NCI-H69 (cell line): ENCODE measurements around the gene ARPC2.
A peak's percentile ranks its signal among the peaks of the same experiment; 100 is the strongest.
"Not testable (repeated sequence)": the region's sequence is repeated elsewhere in the genome, so short reads cannot be mapped to it uniquely, and the experiment has no call there.

ENCODE experiments used
- DNase-seq: peaks from one replicate; lab custom pipeline; 2025; lab: John Stamatoyannopoulos, UW

ARPC2 gene

DNA sequence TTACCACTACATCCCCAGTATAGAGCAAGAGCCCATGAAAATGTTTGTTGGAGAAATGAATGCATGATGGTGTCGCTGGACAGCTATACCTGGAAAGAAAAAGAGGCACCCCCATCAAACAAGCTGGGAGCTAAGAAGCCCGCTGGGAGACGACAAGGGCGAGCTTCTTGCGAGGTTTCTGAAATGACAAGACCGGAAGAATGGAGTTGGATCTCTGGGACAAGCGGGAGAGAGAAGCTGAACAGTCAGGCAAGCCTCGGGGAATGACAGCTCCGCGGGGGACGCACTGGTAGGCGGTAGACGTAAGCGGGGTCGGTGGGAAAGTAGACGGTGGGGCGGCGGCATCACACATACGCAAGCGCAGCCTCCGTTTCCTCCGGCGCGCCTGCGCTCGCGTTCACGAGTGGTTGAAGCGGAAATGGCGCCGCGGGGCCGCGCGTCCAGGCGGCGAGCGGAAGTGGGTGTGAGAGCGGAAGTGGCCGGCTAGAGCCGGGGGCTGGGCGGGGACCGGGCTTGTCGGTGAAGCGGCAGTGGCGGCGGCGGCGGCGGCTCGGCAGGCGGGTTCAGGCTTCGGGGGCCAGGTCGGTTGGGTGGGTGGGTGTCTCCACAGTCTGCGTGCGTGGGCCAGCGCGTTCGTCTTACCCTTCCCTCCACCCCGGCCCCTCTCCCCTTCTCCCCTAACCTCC lies at the start of gene ARPC2:
ARPC2 (plus strand) TSS at position 516 of the 686 bp plus-strand sequence. CDS start 282 bp downstream, outside the sequence.
- peak; percentile 94 for DNase-seq

DNA sequence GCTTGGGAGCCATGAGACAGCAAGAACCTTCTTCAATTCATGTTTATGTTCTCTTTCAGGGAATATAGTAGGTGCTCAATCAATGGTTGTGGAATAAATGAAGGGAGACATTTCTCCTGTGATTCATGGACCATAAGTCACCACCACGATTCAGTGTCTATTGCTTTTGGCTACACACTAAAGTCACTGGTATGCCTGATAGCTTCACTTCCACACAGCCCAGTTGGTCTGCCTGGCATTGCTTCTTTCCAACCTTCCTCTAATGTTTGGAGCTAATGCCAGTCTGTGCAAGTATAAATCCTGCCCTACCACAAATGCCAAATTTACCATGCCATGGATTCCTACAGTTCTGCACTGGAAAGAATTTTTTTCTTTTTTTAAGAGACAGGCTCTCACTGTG lies 49.0 kb upstream of the ARPC2 start:
- no peak for DNase-seq

DNA sequence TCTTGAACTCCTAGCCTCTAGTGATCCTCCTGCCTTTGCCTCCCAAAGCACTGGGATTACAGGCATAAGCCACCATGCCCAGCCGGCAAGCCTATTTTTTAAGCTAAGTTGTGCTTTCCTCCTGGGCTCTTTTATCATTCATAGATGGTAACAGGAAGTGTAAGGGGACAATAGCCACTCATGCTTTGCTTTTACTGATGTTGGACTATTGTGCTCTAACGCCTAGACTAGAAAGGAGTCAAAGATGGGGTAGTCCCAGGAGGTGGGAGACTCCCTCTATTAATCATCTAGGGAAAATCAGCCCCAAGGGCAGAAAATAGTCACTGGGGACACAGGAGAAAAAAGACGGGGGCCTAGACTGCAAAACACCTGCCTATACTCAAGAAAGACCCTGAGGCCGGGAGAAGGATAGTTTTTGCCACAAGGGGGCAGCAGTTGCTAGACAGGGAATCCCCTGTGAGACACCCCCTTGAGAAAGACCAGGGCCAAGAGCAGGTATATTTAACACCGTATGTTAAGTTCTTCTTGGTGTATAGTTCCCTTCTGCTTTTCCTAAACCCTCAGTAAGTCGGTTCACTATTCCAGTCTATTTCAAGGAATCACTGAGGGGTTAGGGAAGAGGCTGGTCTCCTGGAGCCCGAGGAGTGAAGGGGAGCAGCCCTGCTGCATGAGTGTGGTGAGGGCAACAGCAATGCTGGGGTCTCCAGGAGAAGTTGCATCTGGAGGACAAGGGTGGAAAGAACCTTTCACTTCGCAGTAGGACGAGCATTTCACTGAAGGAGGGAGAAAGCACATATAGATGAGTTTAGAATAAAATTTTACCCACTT lies 48.1 kb upstream of the ARPC2 start:
- DNase-seq = peak; percentile 30

DNA sequence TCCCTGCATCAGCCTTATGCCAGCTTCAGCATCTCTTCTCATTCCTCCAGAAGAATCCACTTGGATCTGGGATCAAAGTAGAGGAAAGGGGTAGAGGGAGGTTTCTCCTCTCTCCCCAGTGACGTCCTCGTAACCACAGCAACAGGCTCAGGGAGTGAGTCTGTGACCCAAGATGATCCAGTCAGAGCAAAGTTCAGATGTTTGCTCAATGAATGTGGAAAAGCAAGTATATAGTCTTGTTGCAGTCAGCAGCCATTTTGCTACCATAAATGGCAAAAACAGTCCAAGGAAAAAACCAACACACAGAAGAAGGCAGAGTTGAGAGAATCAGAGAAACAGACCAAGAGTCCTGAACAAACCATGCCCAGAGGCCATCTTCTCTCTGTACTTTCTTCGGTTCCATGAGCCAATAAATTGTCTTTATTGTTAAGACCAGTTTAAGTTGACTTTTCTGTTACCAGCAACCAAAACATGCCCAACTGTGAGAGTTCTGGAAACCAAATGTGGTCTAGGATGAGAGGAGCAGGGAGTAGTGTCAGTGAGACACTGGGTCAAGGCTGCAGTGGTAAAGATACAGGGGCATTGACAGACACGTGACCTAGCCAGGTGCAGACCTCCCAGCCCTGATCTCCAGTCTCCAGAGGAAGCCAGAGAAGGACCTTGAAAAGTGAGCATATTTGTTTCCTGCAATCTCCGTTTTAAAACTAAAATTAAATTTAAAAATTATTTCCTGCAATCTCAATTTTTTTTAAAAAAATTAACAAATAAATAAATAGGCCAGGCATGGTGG lies 47.0 kb upstream of the ARPC2 start:
- DNase-seq = no peak

DNA sequence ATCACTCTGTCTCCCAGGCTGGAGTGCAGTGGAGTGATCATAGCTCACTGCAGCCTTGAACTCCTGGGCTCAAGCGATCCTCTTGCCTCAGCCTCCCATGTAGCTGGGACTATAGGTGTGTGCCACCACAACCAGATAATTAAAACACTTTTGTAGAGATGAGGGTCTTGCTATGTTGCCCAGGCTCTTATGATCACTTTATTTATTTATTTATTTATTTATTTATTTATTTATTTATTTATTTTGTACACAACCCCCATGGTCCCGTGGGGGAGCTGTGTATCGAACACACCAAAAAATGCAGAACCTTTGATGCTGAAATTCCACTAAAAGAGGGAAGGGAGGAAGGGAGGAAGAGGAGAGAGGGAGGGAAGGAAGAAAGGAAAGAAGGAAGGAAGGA lies 45.2 kb upstream of the ARPC2 start:
- DNase-seq = not testable (repeated sequence)

DNA sequence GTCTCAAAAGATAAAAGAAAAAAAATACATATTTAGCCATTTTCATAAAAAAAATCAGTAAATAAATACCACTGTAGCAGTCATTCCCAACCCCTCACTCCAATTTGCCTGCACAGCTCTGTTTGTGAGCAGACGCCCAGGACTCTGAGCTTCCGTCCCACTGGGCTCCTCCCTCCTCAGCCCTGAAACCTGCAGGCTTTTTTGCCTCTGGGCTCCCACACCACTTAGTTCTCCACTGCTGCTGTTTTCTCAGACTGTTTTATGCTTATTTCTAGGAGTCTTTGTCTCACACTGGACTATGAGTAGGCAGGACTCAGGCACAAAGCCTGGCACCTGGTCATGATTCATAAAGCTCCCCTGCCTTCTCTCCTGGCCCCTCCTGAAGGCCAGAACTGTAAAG lies 44.1 kb upstream of the ARPC2 start:
- no peak for DNase-seq

DNA sequence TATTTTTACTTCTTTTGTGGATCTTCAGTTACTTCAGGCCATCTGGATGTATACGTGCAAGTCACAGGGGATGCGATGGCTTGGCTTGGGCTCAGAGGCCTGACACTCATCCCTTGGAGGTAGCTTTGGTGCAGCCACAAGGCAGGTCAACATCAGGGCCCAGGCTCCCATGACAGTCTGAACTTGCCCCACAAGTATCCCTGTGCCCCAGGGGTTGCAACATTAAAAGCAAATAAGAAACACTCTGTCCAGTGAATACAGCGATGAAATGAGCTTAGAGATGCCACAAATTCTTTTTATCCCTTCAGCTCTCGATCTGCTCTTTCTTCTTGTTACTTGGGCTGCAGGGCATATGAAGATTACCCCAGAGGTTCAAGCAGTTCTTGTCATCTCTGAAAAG lies 37.2 kb upstream of the ARPC2 start:
- no peak for DNase-seq

DNA sequence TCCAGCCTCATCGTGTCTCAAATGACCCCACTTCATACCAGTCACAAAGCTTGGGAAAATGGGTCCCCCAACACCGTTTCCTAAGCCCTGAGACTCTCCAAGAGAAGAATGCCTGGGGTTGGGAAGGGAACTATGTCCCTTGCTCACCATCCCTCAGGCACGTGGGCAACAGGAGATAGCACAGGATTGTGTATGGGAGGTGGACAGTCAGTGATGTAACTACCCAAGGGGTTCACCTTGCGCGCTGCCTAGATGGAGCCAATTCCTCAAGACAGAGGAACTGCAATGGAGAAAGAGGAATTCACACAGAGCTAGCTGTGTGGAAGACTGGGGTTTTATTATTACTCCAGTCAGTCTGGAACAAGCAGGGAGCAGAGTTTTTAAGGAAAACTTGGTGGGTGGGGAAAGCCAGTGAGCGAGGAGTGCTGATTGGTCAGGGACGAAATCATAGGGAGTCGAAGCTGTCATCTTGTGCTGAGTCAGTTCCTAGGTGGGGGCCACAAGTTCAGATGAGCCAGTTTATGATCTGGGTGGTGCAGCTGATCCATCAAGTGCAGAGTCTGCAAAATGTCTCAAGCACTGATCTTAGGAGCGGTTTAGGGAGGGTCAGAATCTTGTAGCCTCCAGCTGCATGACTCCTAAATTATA lies 36.4 kb upstream of the ARPC2 start:
- no peak for DNase-seq

DNA sequence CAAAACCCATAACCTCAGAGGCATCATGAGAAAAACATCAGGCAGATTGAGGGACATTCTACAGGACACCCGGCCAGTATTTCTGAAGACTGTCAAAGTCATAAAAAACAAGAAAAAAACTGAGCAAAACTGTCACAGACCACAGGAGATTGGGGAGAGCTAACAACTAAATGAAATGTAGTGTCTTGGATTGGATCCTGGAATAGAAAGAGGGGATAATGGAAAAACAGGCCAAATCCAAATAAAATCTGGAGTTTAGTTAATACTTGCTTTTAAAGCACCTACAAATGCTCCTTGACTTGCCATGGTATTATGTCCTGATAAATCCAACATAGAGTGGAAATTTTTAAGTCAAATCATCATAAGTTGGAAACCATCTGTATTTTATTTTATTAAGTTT lies 32.7 kb upstream of the ARPC2 start:
- no peak for DNase-seq

DNA sequence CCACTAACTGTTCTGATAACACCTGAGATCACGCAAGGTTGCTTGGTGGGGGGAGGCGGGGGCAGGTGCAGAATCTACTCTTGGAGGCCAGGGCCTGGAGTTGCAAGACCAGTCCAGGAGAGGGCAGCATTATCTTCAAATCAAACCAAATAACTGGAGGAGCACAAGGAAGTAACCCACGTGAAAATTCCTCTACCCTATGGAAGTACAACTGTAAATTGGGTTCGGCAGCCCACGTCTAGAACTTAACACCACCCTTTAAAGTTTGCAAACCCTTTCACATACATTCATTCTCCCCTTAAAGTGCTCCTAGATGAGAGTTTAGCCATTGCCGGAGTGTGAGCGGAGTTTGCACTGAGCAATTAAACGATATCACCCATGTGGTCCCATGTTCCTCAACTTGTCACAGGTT lies 30.6 kb upstream of the ARPC2 start:
- peak; percentile 55 for DNase-seq

DNA sequence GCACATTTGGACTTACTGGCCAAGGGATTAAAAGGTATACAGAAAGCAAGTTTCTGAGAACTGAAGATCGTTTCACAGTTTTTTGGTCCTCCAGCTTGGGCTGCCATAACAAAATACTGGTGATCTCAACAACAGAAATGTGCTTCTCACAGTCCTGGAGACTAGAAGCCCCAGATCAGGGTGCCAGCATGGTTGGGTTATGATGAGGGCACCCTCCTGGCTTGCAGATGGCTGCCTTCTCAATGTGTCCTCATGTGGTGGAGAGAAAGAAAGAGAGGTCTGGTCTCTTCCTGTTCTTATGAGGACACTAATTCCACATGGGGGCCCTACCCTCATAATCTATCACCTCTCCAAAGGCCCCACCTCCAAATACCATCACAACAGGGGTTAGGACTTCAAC lies 30.1 kb upstream of the ARPC2 start:
- DNase-seq = no peak

DNA sequence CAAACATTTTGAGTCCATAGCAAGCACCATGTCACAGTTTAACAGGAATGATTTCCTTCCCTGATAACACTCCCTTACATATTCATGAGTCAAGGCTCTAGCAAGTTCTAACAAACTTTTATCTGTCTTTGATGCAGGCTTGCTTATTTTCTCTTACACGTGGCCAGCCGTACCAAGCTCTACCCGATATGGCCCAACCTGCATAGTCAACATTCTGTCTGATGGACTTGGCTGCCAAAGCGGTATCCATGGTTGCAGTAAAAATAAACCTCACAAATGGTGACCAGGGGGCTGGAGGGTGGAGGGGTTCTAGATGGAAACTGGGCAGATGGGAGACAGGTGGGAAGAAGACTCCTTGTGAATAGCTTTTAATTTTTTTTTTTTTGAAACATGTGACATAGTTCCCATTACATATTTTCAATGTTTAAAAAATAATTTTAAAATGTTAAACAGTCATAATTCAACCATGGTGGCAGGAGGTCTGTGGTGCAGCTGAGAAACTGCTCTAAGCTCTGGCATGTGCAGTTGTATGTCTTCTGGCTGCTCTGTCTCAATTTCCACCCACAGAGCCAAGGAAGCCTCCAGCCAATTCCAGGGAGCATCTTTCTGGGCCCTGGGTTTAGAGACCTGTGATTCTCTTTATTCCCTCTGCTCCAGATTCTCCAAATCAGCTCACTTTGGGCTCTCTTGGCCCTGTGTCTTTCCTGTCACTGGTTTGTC lies 29.5 kb upstream of the ARPC2 start:
- DNase-seq = no peak

DNA sequence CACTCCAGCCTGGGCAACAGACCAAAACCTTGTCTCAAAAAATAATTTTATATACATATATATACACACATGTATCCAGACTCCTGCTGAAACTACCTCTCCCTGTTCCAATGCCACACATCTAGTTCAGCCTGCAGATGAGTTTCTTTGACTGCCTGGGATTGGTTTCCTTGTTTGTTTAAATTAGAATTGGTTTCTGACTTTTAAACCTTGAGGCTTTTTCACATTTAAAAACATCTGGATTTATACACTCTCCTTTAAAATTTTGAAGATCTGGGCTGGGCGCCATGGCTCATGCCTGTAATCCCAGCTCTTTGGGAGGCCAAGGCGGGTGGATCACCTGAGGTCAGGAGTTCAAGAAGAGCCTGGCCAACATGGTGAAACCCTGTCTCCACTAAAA lies 28.5 kb upstream of the ARPC2 start:
- no peak for DNase-seq

DNA sequence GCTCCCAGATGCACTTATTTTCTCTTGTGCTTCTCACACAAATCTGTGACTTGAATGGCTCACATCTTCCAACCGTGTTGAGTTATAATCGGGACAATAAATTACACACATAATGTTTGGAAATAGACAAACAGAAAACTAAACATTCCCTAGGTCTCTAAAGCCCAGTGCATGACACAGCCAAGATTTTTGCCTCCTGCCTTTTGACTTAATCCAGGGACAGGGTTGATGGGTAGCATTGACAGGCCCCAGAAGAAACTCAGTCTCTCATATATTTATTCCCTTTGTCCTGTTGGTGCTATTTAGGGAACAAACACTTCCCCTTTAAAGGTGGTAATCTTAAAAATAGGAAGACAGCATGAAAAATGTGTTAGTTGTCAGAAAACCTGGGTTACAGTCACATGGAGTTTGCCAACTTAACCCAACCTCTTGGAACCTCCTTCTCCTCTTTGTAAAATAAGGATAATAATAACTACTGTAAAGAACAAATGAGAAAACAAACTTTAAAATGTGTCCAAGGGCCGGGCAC lies 24.0 kb upstream of the ARPC2 start:
- no peak for DNase-seq

DNA sequence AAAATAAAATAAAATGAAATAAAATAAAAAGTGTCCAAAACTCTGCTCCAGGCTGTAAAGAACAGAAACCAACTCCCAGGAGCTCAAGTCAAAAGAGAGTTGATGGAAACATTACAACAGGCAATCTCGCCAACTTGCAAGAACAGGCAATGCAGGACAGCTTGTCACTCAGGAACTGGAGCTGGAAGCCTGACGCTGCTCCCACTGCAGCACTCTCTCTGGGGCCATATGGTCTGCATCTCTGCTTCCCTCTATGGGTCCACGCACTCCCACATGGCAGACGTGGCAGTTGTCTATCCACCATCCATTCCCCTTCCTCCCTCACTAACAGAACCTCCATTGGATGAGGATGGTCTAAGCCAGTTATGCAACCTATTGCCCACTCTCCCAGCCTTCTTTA lies 23.3 kb upstream of the ARPC2 start:
- no peak for DNase-seq

DNA sequence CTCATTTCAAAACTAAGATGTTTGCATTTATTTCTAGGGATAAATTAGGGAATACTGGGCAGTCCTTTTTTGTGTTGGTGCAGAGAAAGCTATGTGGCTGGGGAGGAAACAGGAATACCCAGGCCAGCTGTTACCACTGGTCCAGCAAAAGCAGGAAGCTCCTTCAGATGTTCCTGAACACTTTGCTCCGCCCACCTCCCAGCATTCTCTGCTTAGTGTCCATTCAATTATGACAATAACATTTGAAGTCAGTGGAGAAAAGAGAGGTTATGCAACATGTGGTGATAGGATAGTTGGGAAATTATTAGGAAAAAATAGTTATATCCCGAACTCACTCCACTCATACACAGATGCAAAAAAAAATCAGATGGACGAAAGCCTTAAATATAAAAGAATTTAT lies 22.1 kb upstream of the ARPC2 start:
- no peak for DNase-seq

DNA sequence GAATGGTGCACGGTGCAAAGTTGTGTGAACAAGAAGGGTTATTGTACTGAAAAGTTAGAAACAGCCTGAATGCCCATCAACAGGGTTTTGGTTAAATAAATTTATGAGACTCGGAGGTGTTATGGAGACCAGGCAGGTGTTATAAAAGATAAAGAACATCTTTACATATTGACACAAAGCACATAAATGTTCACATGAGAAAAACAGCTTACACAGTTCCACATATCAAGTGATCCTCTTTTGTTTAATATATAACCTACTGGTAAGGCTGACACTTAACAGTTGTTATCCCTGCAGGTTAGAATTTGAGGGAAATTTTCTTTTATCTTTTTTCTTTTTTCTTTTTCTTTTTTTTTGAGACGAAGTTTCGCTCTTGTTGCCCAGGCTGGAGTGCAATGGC lies 20.0 kb upstream of the ARPC2 start:
- DNase-seq = no peak

DNA sequence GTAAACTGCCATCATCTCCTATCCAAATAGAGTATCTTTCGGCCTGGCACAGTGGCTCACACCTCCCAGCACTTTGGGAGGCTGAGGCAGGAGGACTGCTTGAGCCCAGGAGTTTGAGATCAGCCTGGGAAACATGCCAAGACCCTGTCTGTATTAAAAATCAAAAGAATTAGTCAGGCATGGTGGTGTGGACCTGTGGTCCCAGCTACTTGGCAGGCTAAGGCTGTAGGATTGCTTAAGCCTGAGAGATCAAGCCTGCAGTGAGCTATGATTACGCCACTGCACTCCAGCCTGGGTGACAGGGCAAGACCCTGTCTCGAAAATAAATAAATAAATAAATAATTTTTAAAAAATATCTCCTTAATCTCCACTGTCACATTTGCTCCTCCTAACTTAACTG lies 14.7 kb upstream of the ARPC2 start:
- no peak for DNase-seq

DNA sequence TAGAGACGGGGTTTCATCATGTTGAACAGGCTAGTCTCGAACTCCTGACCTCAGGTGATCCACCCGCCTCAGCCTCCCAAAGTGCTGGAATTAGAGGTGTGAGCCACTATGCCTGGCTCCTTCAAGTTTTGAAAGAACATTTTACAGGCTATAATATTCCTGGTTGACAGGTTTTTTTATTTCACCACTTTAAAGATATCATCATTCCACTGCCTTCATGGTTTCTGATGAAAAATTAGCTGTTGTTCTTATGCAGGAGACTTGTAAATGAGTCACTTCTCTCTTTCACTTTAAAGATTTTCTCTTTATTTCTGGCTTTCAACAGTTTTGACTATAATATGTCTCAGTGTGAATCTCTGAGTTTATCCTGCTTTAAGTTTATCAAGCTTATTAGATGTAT lies 7.9 kb upstream of the ARPC2 start:
- no peak for DNase-seq

DNA sequence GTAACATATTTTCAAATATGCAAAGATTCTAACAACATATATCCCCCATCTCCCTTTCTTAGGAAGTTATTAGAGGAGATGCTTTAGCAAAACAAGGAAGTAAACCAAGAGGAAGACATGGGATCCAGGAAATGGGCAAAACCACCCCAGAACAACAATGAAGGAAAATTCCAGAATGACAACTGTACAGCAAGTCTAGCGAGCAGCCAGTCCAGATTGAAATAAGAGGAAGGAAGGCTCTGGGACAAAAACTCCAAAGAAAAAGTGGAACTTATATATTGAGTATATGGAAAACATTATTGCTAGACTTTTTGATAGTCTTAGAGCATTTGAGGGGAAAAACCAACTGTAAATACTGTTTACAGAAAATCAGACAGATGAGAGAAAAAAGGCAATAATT lies 2.9 kb upstream of the ARPC2 start:
- DNase-seq = no peak

DNA sequence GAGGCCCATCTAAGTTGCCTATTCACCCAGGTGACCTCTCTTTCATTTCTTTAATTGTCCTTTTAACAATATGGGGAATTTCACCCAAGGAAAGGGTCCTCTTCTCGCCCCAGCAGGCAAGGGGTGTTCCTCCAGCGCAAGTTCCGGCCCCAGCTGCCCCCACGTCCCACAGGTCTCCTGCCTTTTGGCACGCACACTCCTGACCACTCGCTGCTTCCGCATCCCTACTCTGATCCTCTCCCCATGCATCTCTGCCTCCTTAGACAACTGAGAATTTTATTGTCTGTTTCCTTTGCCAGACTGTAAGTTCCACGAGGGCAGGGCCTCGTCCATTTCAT lies 684 bp upstream of the ARPC2 start:
- peak; percentile 52 for DNase-seq
